ENCODE results near the gene APEX2.

APEX2 gene

GRCh38 chrX:54999717-55000598 lies at the start of gene APEX2:
Gene APEX2 (plus strand): TSS chrX:55000363. CDS start chrX:55000423, 60 bp downstream.
- TF ChIP-seq CTCF (IDR thresholded peaks at IDR 0.05; ENCODE audit: insufficient read depth, missing control alignments): no peak
- peak; percentile 37 for DNase-seq (ENCODE audit: insufficient read length, low spot score)
- FAIRE-seq: peak; percentile 67

- no peak for DNase-seq (ENCODE audit: insufficient read length, low spot score)
- no peak for TF ChIP-seq CTCF (IDR thresholded peaks at IDR 0.05; ENCODE audit: insufficient read depth, missing control alignments)
- FAIRE-seq: no peak
These were observed 49.3 kb upstream of the APEX2 start for GRCh38 chrX:54950730-54951375.

GRCh38 chrX:54961750-54962149 lies 38.4 kb upstream of the APEX2 start:
- no peak for DNase-seq (ENCODE audit: insufficient read length, low spot score)
- no peak for FAIRE-seq
- TF ChIP-seq CTCF (IDR thresholded peaks at IDR 0.05; ENCODE audit: insufficient read depth, missing control alignments): no peak

- TF ChIP-seq CTCF (IDR thresholded peaks at IDR 0.05; ENCODE audit: insufficient read depth, missing control alignments): no peak
- no peak for DNase-seq (ENCODE audit: insufficient read length, low spot score)
- no peak for FAIRE-seq
These were observed 35.2 kb upstream of the APEX2 start for GRCh38 chrX:54964766-54965497.

GRCh38 chrX:54977387-54977786 lies 22.8 kb upstream of the APEX2 start:
- no peak for TF ChIP-seq CTCF (IDR thresholded peaks at IDR 0.05; ENCODE audit: insufficient read depth, missing control alignments)
- no peak for DNase-seq (ENCODE audit: insufficient read length, low spot score)
- no peak for FAIRE-seq

GRCh38 chrX:54978448-54978847 lies 21.7 kb upstream of the APEX2 start:
- no peak for FAIRE-seq
- no peak for DNase-seq (ENCODE audit: insufficient read length, low spot score)
- TF ChIP-seq CTCF (IDR thresholded peaks at IDR 0.05; ENCODE audit: insufficient read depth, missing control alignments): no peak

Measured in D721Med (cell line).